Measurements from ENCODE around the gene BTBD10.

DNA sequence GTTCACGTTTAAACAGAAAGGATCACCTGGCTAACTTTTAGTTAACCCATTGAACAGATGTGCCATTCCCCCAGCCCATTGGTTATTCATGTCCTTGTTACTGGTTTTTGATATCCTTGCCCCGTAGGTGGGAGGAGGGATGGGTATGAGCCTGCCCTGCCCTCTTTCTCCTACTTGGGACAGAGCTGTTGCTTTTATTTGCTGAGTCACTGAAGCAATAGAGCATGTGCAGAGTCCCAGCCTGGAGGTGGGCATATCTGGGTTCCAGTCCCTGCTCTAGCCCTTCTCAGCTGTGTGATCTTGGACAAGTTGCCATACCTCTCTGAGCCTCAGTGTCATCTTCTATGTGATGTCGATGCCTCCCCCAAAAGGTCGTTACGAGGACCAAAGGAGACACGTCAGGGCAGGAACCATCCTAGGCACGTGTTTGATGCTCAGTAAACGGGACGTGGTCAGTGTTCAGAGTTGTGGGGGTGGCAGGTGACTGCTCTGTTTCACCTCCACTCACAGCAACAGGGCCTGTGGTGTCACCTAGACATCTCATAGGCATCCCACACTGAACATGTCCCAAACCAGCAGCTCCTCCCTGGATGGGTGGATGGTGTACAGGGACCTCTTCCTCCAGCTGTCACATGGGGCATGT lies 124.5 kb downstream of the BTBD10 start:
- TF ChIP-seq, protein P1, sequence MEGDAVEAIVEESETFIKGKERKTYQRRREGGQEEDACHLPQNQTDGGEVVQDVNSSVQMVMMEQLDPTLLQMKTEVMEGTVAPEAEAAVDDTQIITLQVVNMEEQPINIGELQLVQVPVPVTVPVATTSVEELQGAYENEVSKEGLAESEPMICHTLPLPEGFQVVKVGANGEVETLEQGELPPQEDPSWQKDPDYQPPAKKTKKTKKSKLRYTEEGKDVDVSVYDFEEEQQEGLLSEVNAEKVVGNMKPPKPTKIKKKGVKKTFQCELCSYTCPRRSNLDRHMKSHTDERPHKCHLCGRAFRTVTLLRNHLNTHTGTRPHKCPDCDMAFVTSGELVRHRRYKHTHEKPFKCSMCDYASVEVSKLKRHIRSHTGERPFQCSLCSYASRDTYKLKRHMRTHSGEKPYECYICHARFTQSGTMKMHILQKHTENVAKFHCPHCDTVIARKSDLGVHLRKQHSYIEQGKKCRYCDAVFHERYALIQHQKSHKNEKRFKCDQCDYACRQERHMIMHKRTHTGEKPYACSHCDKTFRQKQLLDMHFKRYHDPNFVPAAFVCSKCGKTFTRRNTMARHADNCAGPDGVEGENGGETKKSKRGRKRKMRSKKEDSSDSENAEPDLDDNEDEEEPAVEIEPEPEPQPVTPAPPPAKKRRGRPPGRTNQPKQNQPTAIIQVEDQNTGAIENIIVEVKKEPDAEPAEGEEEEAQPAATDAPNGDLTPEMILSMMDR (conservative IDR thresholded peaks at IDR 0.05), result no peak
- no peak for TF ChIP-seq ZFX (IDR thresholded peaks at IDR 0.05)

Measured in C4-2B (cell line).